Stomach smooth muscle (tissue), 2 donors: Measurements from ENCODE around the gene GPHA2.

Experiments used
- H3K27ac ChIP-seq: one replicate; pipeline ENCODE4 v1.7.0; 2013; ENCODE audit warnings: mild to moderate bottlenecking, low read length, inconsistent platforms
- H3K27me3 ChIP-seq, 2 donors: one replicate each; pipeline ENCODE4 v1.7.0; 2013; ENCODE audit warnings: low read length in 2 of 2; ENCODE audit not compliant: insufficient read depth in 2 of 2, control insufficient read depth in 1 of 2
- H3K36me3 ChIP-seq, 2 donors: one replicate each; pipeline ENCODE4 v1.7.0; 2013; ENCODE audit warnings: low read length in 2 of 2; ENCODE audit not compliant: control insufficient read depth in 2 of 2, insufficient read depth in 2 of 2
- H3K4me1 ChIP-seq: one replicate; pipeline ENCODE4 v1.7.0; 2013; ENCODE audit warnings: low read length; ENCODE audit not compliant: control insufficient read depth, insufficient read depth
- H3K4me3 ChIP-seq, 2 donors: one replicate each; pipeline ENCODE4 v1.7.0; 2013; ENCODE audit warnings: low read length in 2 of 2
- H3K9ac ChIP-seq, 2 donors: one replicate each; pipeline ENCODE4 v1.7.0; 2013; ENCODE audit warnings: low read length in 2 of 2, mild to moderate bottlenecking in 1 of 2
- H3K9me3 ChIP-seq, 2 donors: one replicate each; pipeline ENCODE4 v1.7.0; 2013; ENCODE audit warnings: low read length in 2 of 2; ENCODE audit not compliant: control insufficient read depth in 2 of 2
- donor health status: healthy.
- donor health status: Pancreatic carcinoma.

Gene GPHA2

GRCh38 chr11:64959498-64959897, 23.8 kb upstream of the GPHA2 start:
- H3K4me1 ChIP-seq: no peaks in the 10 kb centered on the region
- no peaks in the 10 kb centered on the region for H3K9me3 ChIP-seq
- H3K27me3 ChIP-seq: peaks cover 0 to 3% of the 10 kb centered on the region in 2 donors
- no peak overlapping the region for H3K27ac ChIP-seq
- H3K4me3 ChIP-seq: no peak overlapping the region
- H3K9ac ChIP-seq: no peak overlapping the region
- H3K36me3 ChIP-seq: no peaks in the 10 kb centered on the region

- H3K4me1 ChIP-seq: no peaks in the 10 kb centered on the region
- no peak overlapping the region for H3K4me3 ChIP-seq
- H3K27me3 ChIP-seq: no peaks in the 10 kb centered on the region
- H3K9ac ChIP-seq: no peak overlapping the region
- H3K9me3 ChIP-seq: no peaks in the 10 kb centered on the region
- no peak overlapping the region for H3K27ac ChIP-seq
- H3K36me3 ChIP-seq: no peaks in the 10 kb centered on the region
Measured at GRCh38 chr11:64954201-64954600, 18.5 kb upstream of the GPHA2 start.

GRCh38 chr11:64951529-64951928, 15.8 kb upstream of the GPHA2 start:
- H3K4me3 ChIP-seq: no peak overlapping the region
- no peaks in the 10 kb centered on the region for H3K4me1 ChIP-seq
- H3K9me3 ChIP-seq: no peaks in the 10 kb centered on the region
- H3K9ac ChIP-seq: no peak overlapping the region
- no peak overlapping the region for H3K27ac ChIP-seq
- H3K27me3 ChIP-seq: no peaks in the 10 kb centered on the region
- no peaks in the 10 kb centered on the region for H3K36me3 ChIP-seq

- no peaks in the 10 kb centered on the region for H3K9me3 ChIP-seq
- H3K4me1 ChIP-seq: no peaks in the 10 kb centered on the region
- H3K9ac ChIP-seq: no peak overlapping the region
- no peaks in the 10 kb centered on the region for H3K27me3 ChIP-seq
- H3K4me3 ChIP-seq: no peak overlapping the region
- no peaks in the 10 kb centered on the region for H3K36me3 ChIP-seq
- no peak overlapping the region for H3K27ac ChIP-seq
Measured at GRCh38 chr11:64947208-64947814, 11.6 kb upstream of the GPHA2 start.

GRCh38 chr11:64936539-64936938, 846 bp upstream of the GPHA2 start:
- Histone ChIP-seq H3K27me3 (peaks cover 0 to 2% of the 10 kb centered on the region in 2 donors), H3K9ac (no peak overlapping the region), H3K27ac (no peak overlapping the region), H3K9me3 (no peaks in the 10 kb centered on the region), H3K4me3 (no peak overlapping the region), H3K36me3 (peaks cover 22% of the 10 kb centered on the region in 2 donors), H3K4me1 (peaks cover 2% of the 10 kb centered on the region)

- H3K36me3 ChIP-seq: peaks cover 35 to 37% of the 10 kb centered on the region in 2 donors
- H3K9ac ChIP-seq: no peak overlapping the region
- H3K9me3 ChIP-seq: no peaks in the 10 kb centered on the region
Measured at GRCh38 chr11:64934682-64935358, 873 bp downstream of the GPHA2 start.

GRCh38 chr11:64933935-64934681, 1.6 kb downstream of the GPHA2 start:
- no peak overlapping the region for H3K9ac ChIP-seq
- peaks cover 42% of the 10 kb centered on the region in 2 donors for H3K36me3 ChIP-seq
- no peak overlapping the region for H3K27ac ChIP-seq
- H3K9me3 ChIP-seq: no peaks in the 10 kb centered on the region
- H3K4me1 ChIP-seq: peaks cover 2% of the 10 kb centered on the region
- H3K27me3 ChIP-seq: no peaks in the 10 kb centered on the region
- H3K4me3 ChIP-seq: no peak overlapping the region

More at GRCh38 chr11:64934682-64935358, 873 bp downstream of the GPHA2 start:
- H3K27me3 ChIP-seq: no peaks in the 10 kb centered on the region
- no peak overlapping the region for H3K4me3 ChIP-seq
- no peak overlapping the region for H3K27ac ChIP-seq
- peaks cover 2% of the 10 kb centered on the region for H3K4me1 ChIP-seq

- Histone ChIP-seq H3K4me3 (no peak overlapping the region), H3K9me3 (no peaks in the 10 kb centered on the region), H3K27me3 (no peaks in the 10 kb centered on the region), H3K36me3 (peaks cover 44 to 45% of the 10 kb centered on the region in 2 donors), H3K4me1 (peaks cover 2% of the 10 kb centered on the region), H3K27ac (no peak overlapping the region), H3K9ac (no peak overlapping the region)
Measured at GRCh38 chr11:64933213-64933934, 2.3 kb downstream of the GPHA2 start.

- Histone ChIP-seq H3K27ac (no peak overlapping the region), H3K36me3 (peaks cover 44 to 50% of the 10 kb centered on the region in 2 donors), H3K4me3 (no peak overlapping the region), H3K4me1 (peaks cover 2% of the 10 kb centered on the region), H3K9me3 (no peaks in the 10 kb centered on the region), H3K9ac (no peak overlapping the region), H3K27me3 (no peaks in the 10 kb centered on the region)
Measured at GRCh38 chr11:64932324-64932723, 3.4 kb downstream of the GPHA2 start.

- Histone ChIP-seq H3K36me3 (peaks cover 44 to 50% of the 10 kb centered on the region in 2 donors), H3K9me3 (no peaks in the 10 kb centered on the region), H3K27ac (no peak overlapping the region), H3K9ac (no peak overlapping the region), H3K27me3 (no peaks in the 10 kb centered on the region), H3K4me1 (peaks cover 5% of the 10 kb centered on the region), H3K4me3 (no peak overlapping the region)
Measured at GRCh38 chr11:64931290-64931689, 4.4 kb downstream of the GPHA2 start.
